HAP-1 (cell line): ENCODE data around the gene CD7.

Source experiments
- DNase-seq, 2 experiments: peaks; one replicate each; pipeline ENCODE4 v3.0.0-alpha.2; 2016 to 2020; ENCODE audit warnings: low spot score in 2 of 2
- H3K27me3 ChIP-seq: fragments of 250-450 bp; sonication (Bioruptor Pico); 2 replicates; pipeline ENCODE4 v1.5.1; 2020; ENCODE audit warnings: low read depth, mild to moderate bottlenecking, moderate library complexity
- H3K36me3 ChIP-seq: fragments of 250-450 bp; sonication (Bioruptor Pico); replicated peaks from 2 replicates; pipeline ENCODE4 v1.5.1; 2020; ENCODE audit warnings: mild to moderate bottlenecking
- H3K4me1 ChIP-seq: fragments of 250-450 bp; sonication (Bioruptor Pico); 2 replicates; pipeline ENCODE4 v1.5.1; 2020; ENCODE audit warnings: mild to moderate bottlenecking
- H3K4me3 ChIP-seq: fragments of 250-450 bp; sonication (Bioruptor Pico); 2 replicates; pipeline ENCODE4 v1.5.1; 2020; ENCODE audit warnings: mild to moderate bottlenecking, moderate library complexity
- H3K9me3 ChIP-seq: fragments of 250-450 bp; sonication (Bioruptor Pico); 2 replicates; pipeline ENCODE4 v1.5.1; 2020; ENCODE audit warnings: mild to moderate bottlenecking, moderate library complexity
- in situ Hi-C: fragments of 300-500 bp; cut with MboI; formaldehyde crosslinking; loops from 3 replicates; pipeline ENCODE4 v1.14.3; 2020; ENCODE audit warnings: low sequenced_read_pairs, inconsistent platforms, mixed read lengths

Gene CD7

GRCh38 chr17:82320140-82320840 lies 2.9 kb upstream of the CD7 start:
- Histone ChIP-seq H3K4me1 (peaks cover 4% of the 10 kb centered on the region; the same call in 1 of the 2 replicates), H3K9me3 (no peaks in the 10 kb centered on the region), H3K27me3 (peaks cover 13% of the 10 kb centered on the region), H3K4me3 (no peak overlapping the region), H3K36me3 (no peaks in the 10 kb centered on the region)
- no peak for DNase-seq
- in situ Hi-C loops, result no loop called here

DNA sequence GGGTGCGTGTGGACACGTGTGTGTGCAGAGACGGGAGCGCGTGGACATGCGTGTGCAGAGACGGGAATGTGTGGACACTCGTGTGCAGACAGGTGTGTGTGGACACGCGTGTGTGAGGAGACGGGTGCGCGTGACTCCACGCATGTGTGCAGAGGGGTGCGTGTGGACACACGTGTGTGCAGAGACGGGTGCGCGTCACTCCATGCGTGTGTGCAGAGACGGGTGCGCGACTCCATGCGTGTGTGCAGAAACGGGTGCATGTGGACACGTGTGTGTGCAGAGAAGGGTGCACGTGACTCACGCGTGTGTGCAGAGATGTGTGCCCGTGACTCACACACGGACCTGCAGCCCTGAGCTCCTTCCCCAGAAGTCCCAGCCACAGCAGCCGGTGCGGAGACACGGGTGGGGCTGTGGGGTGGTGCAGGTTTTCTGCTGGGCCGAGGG lies 2.2 kb upstream of the CD7 start:
- Histone ChIP-seq H3K4me3 (no peak overlapping the region), H3K9me3 (no peaks in the 10 kb centered on the region), H3K4me1 (peaks cover 4% of the 10 kb centered on the region; the same call in 1 of the 2 replicates), H3K36me3 (no peaks in the 10 kb centered on the region), H3K27me3 (peaks cover 13% of the 10 kb centered on the region)
- DNase-seq, result no peak
- in situ Hi-C loops, result no loop called here

DNA sequence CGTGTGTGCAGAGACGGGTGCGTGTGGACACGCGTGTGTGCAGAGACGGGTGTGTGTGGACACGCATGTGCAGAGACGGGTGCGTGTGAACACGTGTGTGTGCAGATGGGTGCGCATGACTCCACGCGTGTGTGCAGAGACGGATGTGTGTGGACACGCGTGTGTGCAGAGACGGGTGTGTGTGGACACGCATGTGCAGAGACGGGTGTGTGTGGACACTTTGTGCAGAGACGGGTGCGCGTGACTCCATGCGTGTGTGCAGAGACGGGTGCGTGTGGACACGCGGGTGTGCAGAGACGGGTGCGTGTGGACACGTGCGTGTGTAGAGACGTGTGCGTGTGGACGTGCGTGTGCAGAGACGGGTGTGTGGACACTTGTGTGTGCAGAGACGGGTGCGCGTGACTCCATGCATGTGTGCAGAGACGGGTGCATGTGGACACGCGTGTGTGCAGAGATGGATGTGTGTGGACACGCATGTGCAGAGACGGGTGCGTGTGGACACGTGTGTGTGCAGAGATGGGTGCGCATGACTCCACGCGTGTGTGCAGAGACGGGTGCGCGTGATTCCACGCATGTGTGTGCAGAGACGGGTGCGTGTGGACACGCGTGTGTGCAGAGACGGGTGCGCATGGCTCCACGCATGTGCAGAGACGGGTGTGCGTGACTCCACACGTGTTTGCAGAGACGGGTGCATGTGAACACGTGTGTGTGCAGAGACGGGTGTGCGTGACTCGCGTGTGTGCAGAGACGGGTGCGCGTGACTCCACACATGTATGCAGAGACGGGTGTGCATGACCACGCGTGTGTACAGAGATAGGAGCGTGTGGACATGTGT lies 1.6 kb upstream of the CD7 start:
- no peaks in the 10 kb centered on the region for H3K36me3 ChIP-seq
- H3K4me1 ChIP-seq, result peaks cover 4% of the 10 kb centered on the region; the same call in 1 of the 2 replicates
- DNase-seq, result no peak
- peaks cover 13% of the 10 kb centered on the region for H3K27me3 ChIP-seq
- no peak overlapping the region for H3K4me3 ChIP-seq
- H3K9me3 ChIP-seq, result no peaks in the 10 kb centered on the region
- in situ Hi-C loops, result no loop called here

DNA sequence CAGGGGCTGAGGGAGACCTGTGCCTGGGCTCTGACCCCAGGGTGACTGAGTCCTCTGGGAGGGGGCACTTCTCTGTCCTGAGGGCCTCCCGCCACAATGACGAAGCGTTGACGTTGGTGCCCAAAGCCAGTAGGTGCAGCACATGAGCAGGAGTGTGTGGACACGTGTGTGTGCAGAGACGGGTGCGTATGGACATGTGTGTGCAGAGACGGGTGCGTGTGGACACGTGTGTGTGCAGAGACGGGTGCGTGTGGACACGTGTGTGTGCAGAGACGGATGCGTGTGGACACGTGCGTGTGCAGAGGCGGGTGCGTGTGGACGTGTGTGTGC lies 726 bp upstream of the CD7 start:
- in situ Hi-C loops, result no loop called here
- peaks cover 13% of the 10 kb centered on the region for H3K27me3 ChIP-seq
- H3K36me3 ChIP-seq, result no peaks in the 10 kb centered on the region
- DNase-seq, result no peak
- H3K4me1 ChIP-seq, result peaks cover 4% of the 10 kb centered on the region; the same call in 1 of the 2 replicates
- no peaks in the 10 kb centered on the region for H3K9me3 ChIP-seq
- no peak overlapping the region for H3K4me3 ChIP-seq

DNA sequence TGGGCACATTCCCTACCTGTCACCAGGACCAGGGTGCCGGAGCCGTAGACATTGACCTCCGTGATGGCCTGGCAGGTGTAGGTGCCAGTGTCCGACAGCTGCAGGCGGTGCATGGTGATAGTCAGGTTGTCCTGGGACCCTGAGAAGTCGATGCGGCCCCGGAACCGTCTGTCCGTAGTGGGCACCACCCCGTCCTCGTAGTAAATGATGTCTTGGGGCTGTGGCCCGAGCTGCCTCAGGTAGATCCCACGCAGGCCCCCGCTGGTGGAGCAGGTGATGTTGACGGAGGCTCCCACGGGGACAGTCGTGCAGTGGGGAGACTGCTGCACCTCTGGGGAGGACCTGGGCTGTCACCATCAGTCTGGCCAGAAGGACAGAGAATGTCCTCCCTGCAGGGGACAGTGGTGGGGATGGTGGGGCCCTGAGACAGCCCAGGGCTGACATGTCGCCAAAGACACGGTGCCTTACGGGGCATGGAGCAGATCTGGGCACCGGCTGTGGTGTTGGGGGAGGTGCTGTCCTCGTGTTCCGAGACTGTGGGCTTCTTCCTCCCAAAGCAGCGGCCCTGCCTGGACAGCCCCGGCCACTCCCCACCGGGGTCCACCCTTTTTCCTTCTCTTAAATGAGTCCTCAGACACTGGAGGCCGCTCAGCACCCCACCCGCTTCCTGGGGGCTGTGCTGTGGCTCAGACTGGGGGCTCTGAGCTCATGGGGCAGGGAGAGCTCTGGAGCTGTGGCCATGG lies 586 bp downstream of the CD7 start:
- H3K4me3 ChIP-seq, result no peak overlapping the region
- peaks cover 7% of the 10 kb centered on the region for H3K27me3 ChIP-seq
- H3K9me3 ChIP-seq, result no peaks in the 10 kb centered on the region
- H3K4me1 ChIP-seq, result peaks cover 4% of the 10 kb centered on the region; the same call in 1 of the 2 replicates
- no peaks in the 10 kb centered on the region for H3K36me3 ChIP-seq
- no peak for DNase-seq
- in situ Hi-C loops, result no loop called here

GRCh38 chr17:82315703-82316358 lies 1.6 kb downstream of the CD7 start:
- no peaks in the 10 kb centered on the region for H3K4me1 ChIP-seq
- H3K27me3 ChIP-seq, result peaks cover under 1% of the 10 kb centered on the region; the same call in 1 of the 2 replicates

GRCh38 chr17:82314727-82315605 lies 2.4 kb downstream of the CD7 start:
- H3K27me3 ChIP-seq, result no peaks in the 10 kb centered on the region
- in situ Hi-C loops, result no loop called here
- H3K36me3 ChIP-seq, result no peaks in the 10 kb centered on the region
- no peaks in the 10 kb centered on the region for H3K4me1 ChIP-seq
- DNase-seq, result no peak
- no peaks in the 10 kb centered on the region for H3K9me3 ChIP-seq
- no peak overlapping the region for H3K4me3 ChIP-seq

More at GRCh38 chr17:82315703-82316358, 1.6 kb downstream of the CD7 start:
- in situ Hi-C loops, result no loop called here
- Histone ChIP-seq H3K4me3 (no peak overlapping the region), H3K9me3 (no peaks in the 10 kb centered on the region), H3K36me3 (no peaks in the 10 kb centered on the region)
- DNase-seq, result no peak

- Histone ChIP-seq H3K27me3 (no peaks in the 10 kb centered on the region), H3K9me3 (no peaks in the 10 kb centered on the region), H3K4me3 (no peak overlapping the region), H3K4me1 (no peaks in the 10 kb centered on the region), H3K36me3 (no peaks in the 10 kb centered on the region)
- DNase-seq, result no peak
- in situ Hi-C loops, result no loop called here
Measured at GRCh38 chr17:82314012-82314726, 3.2 kb downstream of the CD7 start.

DNA sequence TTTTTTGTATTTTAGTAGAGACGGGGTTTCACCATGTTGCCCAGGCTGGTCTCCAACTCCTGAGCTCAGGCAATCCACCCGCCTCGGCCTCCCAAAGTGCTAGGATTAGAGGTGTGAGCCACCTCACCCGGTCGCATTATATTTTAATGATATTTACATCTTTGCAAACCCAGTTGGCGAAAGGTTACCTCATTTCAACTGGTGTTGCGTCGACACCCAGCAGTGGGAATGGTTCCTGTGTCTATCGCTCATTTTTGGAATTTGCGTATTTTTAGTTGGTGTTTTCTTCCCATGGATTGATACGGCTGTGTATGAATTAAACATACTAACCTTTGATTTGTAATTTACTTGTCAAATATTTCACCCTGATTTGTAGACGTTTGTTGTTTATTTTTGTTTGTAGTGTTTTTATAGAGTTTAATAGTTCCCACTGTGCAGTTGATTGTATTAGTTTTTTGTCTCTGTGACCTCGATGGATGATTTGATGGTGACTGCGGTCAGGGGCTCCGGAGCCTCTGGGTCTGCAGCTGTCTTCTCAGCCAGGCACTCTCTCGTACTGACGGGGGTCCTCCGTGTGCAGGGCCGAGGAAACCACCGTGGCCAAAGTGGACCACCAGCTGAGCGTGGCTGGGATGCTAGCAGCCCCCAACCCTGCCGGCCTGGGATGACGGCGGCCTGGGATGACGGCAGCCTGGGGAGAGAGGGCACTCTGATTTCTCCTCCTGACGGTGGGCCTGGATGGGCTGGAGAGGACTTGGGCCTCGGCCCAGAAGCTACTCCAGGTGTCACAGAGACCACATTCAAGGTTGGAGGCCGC lies 4.0 kb downstream of the CD7 start:
- Histone ChIP-seq H3K4me3 (no peak overlapping the region), H3K4me1 (no peaks in the 10 kb centered on the region), H3K36me3 (no peaks in the 10 kb centered on the region), H3K27me3 (no peaks in the 10 kb centered on the region), H3K9me3 (no peaks in the 10 kb centered on the region)
- no peak for DNase-seq
- in situ Hi-C loops, result no loop called here

DNA sequence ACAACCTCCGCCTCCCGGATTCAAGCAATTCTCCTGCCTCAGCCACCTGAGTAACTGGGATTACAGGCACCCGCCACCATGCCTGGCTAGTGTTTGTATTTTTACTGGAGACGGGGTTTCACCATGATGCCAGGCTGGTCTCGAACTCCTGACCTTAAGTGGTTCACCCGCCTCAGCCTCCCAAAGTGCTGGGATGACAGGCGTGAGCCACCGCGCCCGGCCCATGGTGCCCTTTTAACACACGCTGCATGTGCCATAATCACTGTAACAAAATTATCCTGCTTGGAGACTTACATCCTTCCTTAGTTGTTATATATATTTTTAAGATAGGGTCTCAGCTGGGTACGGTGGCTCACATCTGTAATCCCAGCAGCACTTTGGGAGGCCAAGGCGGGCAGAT lies 5.4 kb downstream of the CD7 start:
- Histone ChIP-seq H3K4me3 (no peak overlapping the region), H3K9me3 (no peaks in the 10 kb centered on the region), H3K4me1 (peaks cover 7% of the 10 kb centered on the region), H3K36me3 (no peaks in the 10 kb centered on the region), H3K27me3 (no peaks in the 10 kb centered on the region)
- DNase-seq, result no peak
- in situ Hi-C loops, result no loop called here

GRCh38 chr17:82310877-82311276 lies 6.5 kb downstream of the CD7 start:
- no peak for DNase-seq
- H3K4me3 ChIP-seq, result no peak overlapping the region
- H3K4me1 ChIP-seq, result peaks cover 7% of the 10 kb centered on the region
- in situ Hi-C loops, result no loop called here
- H3K36me3 ChIP-seq, result no peaks in the 10 kb centered on the region
- no peaks in the 10 kb centered on the region for H3K27me3 ChIP-seq
- no peaks in the 10 kb centered on the region for H3K9me3 ChIP-seq
